GM19193 (cell line): ENCODE measurements around the gene SLC47A2.

Experiments
- POLR2A ChIP-seq: IDR thresholded peaks from 4 replicates; pipeline ENCODE4 v1.6.1; 2011; ENCODE audit not compliant: insufficient read depth, insufficient read length; ENCODE audit errors: extremely low read depth

The SLC47A2 gene

DNA sequence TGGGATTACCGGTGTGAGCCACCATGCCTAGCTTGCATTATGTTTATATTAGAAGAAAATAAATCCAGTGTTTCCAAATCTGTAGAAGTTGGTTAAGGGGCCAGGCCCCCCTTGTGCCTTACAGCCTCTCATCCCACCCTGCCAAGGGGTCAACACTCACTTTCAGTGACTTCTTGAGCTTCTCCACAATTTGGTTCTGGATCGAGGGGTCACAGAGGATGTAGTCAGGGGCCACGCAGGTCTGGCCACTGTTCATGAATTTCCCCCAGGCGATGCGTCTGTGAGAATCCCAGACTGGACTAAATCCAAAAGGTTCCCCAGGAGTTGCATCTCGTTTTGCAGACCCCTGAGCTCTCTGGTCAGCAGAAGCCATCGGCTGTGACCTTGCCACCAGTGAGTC is 24.5 kb upstream of the SLC47A2 start:
- TF ChIP-seq POLR2A: no peak

DNA sequence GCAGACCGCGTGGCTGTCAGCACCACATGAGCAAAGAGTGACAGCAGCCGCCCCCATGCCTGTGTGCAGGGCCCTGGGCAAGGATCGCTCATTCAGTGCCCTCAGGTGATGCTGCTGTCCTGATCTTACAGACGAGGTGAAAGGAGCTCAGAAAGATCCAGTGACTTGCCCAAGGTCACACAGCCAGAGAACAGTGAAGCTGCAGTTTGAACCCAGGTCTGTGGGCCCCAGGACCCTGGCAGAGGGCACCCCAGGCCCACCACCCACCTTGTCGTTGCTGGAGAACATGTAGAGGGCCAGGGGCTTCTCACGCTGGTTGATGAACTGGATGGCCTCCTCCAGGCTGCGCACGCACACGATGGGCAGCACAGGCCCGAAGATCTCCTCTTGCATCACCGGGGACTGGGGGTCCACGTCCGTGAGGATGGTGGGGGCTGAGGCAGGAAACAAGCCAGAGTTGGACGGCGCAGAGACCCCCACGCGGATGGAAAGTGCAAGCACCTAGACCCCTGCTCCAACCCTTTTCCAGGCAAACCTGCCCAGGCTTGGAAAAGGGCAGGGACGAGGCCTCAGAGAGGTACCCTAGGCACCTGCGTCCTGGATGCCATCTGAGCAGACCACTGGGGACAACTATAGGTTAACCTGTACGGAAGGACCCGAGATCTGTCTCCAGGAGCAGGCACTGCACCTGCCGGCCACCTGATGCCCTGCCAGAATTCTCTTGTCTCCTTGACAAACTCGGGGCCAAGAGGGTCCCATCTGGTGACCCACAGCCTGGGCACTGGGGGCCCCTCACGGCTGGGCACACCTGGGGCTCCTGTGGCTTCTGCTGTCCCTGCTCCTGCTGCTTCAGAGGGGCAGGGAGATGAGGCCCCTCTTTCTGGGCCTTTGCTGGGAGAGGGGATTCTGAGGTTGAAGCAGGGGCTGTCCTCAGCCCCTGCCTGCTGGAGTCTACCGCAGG is 23.1 kb upstream of the SLC47A2 start:
- no peak for TF ChIP-seq POLR2A

DNA sequence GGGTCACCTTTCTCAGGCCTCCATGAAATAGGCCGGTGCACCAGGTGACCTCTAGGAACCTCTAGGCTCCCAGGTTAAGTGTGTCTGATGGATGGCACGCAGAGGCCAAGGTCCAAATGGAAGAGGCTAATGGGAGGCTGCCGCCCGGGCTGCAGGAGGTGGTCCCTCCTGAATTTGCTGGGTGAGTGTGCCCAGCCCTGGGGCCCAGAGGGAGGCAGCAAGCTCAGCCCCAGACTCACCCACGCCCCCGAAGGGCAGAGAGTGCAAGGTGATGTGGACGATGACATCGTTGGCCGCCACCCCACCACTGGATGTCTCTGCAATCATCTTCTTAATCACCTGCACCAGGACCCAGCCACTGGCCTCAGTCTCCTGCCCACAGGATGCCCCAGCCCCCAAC is 22.4 kb upstream of the SLC47A2 start:
- TF ChIP-seq POLR2A: no peak

DNA sequence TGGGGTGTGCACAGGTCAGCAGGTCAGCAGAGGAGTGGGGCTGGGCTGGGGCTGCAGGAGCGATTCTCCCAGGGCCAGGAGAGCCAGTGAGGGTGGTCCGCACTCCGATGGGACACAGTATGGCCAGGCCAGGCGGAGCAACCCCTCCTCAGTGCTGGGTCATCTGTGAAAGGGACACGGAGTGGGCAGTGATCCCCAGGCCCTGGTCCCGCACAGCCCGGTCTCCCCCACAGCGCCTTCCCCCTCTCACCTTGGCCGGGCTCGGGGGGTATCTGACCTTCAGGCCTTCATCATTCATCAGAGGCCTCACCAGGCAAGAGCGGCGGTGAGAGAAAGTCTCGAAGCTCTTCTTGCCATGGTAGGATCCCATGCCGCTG is 21.7 kb upstream of the SLC47A2 start:
- no peak for TF ChIP-seq POLR2A

DNA sequence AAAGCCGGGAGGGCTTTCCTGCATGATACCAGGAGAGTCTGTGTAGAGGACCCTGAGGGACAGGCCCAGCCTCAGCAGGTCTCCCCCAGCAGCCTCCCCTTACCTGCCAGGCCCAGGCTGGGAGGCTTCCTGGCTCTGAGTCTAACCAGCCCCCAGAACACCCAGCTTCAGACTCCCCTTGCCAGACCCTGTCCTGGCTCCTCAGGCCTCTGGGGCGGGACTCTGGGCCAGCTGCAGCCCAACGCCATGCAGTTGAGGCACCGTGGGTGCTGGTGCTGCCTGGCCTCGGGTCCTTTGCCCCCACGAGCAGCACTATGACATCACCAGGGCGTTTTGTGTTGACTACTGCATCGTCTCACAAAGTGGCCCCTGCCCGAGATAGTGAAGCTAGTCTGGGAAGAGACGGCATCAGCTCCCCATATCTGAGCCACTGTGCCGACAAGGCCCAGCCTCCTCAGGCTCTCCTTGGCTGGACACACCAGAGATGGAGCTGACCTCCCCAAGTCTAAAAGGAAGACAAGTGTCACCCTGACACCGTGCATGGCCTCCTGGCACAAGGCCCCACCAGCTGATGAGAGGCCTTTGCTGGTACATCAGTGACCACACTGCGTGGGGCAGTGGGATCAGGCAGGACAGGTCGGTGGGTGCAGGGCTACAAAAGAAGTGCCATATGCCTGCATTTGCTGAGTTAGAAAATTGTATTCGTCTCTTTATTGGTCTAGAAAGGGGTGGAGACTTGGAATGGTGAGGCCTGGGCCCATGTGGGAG is 21.1 kb upstream of the SLC47A2 start:
- no peak for TF ChIP-seq POLR2A

DNA sequence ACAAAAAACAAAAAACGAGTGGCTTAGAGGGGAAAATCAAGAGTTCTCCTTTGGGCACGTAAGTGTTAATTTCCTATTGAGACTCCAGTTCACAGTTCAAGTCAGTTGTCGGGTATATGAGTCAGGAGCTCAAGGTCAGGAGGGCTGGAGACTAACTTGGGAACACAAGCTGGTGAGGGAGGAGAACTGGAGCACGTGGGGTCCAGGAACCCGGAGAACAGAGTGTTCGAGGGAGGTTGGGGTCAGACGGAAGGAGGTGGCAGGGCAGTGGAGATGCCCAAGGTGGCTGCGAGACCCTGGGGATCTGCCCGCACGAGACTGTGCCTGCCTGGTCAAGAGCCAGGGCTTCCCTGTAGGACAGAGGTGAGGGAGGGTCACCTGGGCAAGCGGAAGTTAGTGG is 19.7 kb upstream of the SLC47A2 start:
- no peak for TF ChIP-seq POLR2A

DNA sequence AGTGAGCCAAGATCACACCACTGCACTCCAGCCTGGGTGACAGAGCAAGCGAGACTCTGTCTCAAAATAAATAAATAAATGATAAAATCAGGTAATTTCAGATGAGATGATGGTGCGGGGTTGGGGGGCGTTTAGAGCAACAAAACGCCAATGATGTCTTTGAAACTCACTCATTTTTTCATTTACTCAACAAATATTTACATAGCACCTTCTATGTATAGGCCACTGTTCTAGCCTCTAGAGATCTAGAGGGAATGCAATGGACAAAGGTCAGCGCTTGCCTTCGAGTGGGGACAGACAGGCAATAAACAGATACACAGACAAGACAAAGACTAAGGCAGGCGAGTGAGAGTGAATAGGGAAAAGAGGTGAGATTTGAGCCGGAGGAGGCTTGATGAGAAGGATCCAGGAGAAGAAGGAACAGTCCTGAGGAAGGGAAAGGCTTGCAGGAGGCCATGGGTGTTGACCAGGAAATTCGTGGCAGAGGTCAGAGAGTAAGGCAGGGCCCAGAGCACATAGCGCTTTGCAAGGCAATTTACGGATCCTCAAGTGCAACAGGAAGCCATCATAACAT is 17.7 kb upstream of the SLC47A2 start:
- TF ChIP-seq POLR2A: no peak

DNA sequence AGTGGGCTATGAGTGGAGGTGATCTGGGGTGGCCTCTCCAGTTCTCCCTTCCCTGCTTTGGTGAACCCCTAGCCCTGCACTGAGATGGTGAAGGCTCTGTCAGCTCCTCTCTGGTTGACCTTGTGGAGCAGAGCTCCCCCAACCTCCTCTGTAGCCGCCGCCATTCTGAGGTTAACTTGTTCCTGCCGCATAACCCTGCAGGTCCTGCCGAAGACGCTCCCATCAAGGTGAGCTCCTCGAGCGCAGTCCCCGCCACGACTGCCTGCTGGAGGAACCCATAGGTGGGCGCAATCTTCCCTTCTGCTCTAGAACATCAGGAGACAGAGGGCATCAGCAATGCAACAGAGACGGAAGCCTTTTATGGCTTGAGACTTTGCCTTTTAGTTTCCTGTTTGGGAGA is 15.2 kb upstream of the SLC47A2 start:
- no peak for TF ChIP-seq POLR2A

DNA sequence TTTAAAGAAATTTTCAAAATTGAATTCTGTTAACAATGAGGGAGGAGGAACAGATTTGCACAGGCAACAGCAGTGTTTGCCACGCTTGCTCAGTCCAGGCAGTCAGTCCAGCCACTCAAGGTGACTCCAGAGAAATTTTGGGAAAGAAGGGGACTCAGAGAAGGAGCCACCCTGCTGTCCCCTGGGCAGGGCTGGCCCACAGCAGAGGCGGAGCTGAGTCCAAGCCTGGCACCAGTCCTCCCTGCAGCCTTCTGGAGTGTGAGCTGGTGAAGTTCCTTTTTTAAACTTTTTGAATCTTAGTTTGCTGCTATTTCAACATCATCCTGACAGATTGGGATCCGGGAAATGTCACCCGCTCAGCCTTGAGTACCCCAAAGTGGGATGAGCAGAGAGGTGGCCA is 14.5 kb upstream of the SLC47A2 start:
- no peak for TF ChIP-seq POLR2A

DNA sequence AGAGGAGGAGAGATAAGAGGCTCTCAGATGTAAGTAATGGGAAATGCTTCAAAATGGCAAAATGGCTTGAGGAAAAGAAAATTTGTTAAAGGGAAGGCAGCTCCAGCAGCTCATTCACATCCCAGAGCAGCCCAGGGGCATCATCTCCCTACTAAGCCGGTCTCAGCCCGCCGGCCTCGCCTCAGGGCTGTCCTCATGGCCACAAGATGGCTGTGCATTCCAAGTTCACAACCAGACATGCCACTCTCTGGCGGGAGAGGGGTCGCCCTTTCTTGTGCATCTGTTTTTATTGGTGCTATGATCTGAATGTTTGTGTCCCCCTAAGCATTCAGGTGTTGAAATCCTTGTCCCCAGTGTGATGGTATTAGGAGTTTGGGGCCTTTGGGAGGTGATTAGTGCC is 13.5 kb upstream of the SLC47A2 start:
- no peak for TF ChIP-seq POLR2A

DNA sequence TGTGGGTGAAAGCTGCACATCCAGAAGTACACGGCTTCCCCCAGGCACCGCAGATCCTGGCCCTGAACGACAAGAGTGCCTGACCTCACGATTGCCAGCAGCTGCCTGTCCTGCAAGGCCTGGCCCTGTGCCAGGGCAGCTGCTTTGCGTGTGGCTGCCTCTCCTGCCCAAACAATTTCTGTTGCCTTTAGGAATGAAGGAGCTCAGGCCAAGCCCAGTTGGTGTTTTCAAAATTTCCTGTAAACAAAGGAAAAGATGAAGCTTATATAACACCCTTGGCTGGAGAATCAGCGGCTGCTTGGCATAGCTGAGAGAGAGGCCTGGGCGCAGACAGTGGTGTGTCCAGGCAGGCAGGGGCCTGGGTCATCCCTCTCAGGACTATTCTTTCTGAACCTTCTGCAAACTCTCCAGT is 11.7 kb upstream of the SLC47A2 start:
- no peak for TF ChIP-seq POLR2A

DNA sequence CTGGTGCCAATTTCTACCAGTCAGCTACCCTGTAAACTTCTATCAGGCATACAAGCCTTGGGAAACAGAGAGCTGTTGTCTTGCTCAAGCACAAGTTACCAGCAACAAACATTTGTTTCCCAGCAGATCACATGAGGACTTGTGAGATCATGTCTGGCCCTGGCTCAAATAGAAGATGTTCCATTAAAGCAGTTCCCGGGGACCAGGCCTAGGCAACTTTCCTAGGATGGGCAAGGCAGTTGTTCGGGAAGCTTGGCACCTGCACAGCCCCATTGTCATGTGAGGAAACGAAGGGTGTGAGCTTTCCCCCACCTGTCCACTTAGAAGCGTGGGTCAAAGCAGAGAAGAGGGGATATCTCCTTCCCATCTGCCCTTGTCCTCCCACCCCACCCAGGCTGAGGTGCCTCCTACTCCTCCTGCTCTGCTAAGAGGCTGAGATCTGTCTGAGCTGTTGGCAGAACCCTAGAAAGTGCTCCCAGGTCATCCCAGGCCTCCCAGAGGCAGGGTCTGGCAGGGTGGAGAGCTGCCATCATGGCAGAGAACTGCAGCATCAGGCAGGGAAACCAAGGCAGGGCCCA is 11.2 kb upstream of the SLC47A2 start:
- TF ChIP-seq POLR2A: no peak

DNA sequence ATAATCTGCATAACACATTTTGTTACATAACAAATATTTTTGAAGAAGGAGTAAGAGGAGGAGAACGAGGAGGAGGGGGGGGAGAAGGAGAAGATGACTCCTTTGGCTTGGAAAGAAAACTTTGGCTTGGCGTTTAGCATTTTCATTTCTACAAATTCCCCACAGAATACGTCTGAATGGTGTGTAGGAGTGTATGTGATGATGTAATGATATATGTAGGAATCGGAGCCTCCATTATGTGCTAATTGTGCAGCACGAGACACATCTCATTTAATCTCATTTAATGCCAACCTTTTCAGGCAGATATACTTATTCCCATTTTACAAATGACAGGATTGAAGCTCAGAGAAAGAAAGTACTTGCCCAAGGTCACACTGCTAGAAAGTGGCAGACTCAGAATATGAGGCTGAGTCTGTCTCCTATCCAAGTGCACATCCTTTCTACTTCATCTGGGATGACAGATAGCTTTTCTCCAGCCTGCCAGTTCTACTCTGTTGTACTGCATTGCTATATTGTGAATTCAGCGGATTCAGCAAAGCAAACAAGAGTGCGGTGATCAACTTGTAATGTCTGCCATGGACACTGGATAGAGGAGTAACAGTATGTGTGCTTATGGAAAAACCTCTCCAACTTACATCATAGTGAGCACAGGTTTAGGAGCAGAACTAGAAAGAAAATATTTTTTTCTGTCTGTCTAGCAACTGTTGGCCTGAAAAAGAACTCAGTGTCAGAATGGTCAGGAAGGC is 10.4 kb upstream of the SLC47A2 start:
- no peak for TF ChIP-seq POLR2A

DNA sequence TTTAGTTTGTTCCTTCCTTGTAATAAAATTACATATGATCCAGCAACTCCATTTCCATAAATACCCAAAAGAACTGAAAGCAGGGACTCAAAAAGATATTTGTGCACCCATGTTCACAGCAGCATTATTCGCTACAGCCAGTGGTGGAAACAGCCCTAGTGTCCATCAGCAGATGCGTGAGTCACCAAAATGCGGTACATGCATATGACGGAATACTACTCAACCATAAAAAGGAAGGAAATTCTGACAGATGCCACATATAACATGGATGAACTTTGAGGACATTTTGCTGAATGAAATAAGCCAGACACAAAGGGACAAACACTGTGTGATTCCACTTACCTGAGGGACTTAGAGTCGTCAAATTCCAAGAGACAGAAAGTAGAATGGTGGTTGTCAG is 9.1 kb upstream of the SLC47A2 start:
- TF ChIP-seq POLR2A: no peak

DNA sequence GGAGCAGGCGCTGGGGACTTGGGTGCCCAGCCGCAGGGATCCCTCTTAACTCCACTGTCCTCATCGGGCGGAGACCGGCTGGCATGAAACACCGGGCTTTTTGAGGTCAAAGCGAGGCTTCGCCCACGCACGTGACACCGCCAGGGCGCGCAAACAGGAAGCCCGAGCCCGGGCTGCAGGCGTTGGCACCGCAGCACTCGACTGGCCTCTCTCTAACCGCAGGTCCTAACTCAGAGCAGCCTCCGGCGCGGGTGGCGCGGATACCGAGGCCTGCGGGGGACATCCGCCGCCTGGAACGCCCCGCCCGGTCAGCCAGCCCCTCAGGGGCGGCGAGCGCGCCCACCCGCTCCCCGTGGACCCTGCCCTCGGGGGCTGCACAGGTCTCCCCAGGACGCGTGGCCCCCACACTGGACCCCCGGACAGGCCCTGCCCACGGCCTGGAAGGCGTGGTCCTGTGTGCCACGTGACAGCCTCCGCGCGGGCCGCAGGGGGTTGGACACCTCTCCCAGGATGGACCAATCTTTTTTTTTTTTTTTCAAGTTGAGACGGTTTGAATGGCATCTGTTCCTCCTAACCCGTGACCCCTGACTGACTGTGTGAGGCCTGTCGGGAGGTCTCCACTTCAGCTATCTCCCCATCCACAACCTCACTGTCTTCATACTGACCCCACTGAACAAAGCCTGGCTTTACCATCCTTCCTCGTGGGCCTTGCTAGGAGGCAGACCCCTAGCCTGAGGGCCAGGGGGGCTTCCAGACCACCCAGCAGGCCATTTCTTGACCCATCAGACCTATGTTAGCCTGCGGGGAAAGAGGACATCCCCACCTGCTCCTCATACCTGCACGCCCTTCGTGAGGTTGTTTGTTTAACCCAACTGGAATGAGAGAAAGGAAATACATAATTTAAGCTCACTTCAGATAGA is 8.4 kb upstream of the SLC47A2 start:
- no peak for TF ChIP-seq POLR2A
